AG04449 (cell line): Measurements from ENCODE around the gene PANK3.

Source experiments
- CTCF ChIA-PET: fragments of 350-600 bp; formaldehyde crosslinking; extraction: SDS; loops from one replicate; lab custom pipeline; 2021; ENCODE audit warnings: antibody characterized with exemption; lab: Yijun Ruan, JAX
- POLR2A ChIA-PET: fragments of 400-600, 350-600 bp; formaldehyde crosslinking; extraction: SDS; loops from one replicate; lab custom pipeline; 2020; ENCODE audit warnings: antibody characterized with exemption, inconsistent platforms; lab: Yijun Ruan, JAX
- DNase-seq: peaks from one replicate; pipeline ENCODE4 v3.0.0-alpha.2; 2010; ENCODE audit warnings: low read depth, low spot score
- H3K4me3 ChIP-seq: 2 replicates; pipeline ENCODE4 v1.5.1; 2011; ENCODE audit warnings: low read depth, mild to moderate bottlenecking, control low read depth, low read length
- CTCF ChIP-seq: IDR thresholded peaks from one replicate; pipeline ENCODE4 v1.5.1; 2011; ENCODE audit warnings: mild to moderate bottlenecking, moderate library complexity, low read length, control low read depth, inconsistent platforms; ENCODE audit not compliant: insufficient read depth; ENCODE audit errors: missing control alignments

Gene PANK3

GRCh38 chr5:168607946-168608345 lies 28.8 kb upstream of the PANK3 start:
- H3K4me3 ChIP-seq: no peak overlapping the region
- no peak for TF ChIP-seq CTCF
- DNase-seq: no peak
- POLR2A ChIA-PET: no interaction called here
- CTCF ChIA-PET: no interaction called here

- no peak overlapping the region for H3K4me3 ChIP-seq
- no peak for DNase-seq
- POLR2A ChIA-PET: no interaction called here
- CTCF ChIA-PET: no interaction called here
- TF ChIP-seq CTCF: no peak
Measured at GRCh38 chr5:168606562-168606961, 27.4 kb upstream of the PANK3 start.

GRCh38 chr5:168604436-168604835 lies 25.3 kb upstream of the PANK3 start:
- DNase-seq: no peak
- no peak overlapping the region for H3K4me3 ChIP-seq
- CTCF ChIA-PET: no interaction called here
- TF ChIP-seq CTCF: no peak
- POLR2A ChIA-PET: no interaction called here

GRCh38 chr5:168603746-168604145 lies 24.6 kb upstream of the PANK3 start:
- no peak overlapping the region for H3K4me3 ChIP-seq
- TF ChIP-seq CTCF: no peak
- CTCF ChIA-PET: no interaction called here
- DNase-seq: no peak
- POLR2A ChIA-PET: no interaction called here

GRCh38 chr5:168602517-168602916 lies 23.3 kb upstream of the PANK3 start:
- no peak for TF ChIP-seq CTCF
- no peak for DNase-seq
- CTCF ChIA-PET: no interaction called here
- H3K4me3 ChIP-seq: no peak overlapping the region
- POLR2A ChIA-PET: no interaction called here

GRCh38 chr5:168601972-168602371 lies 22.8 kb upstream of the PANK3 start:
- CTCF ChIA-PET: no interaction called here
- DNase-seq: no peak
- H3K4me3 ChIP-seq: no peak overlapping the region
- POLR2A ChIA-PET: no interaction called here
- TF ChIP-seq CTCF: no peak

GRCh38 chr5:168600409-168600808 lies 21.2 kb upstream of the PANK3 start:
- DNase-seq: no peak
- CTCF ChIA-PET: no interaction called here
- POLR2A ChIA-PET: no interaction called here
- H3K4me3 ChIP-seq: no peak overlapping the region
- TF ChIP-seq CTCF: no peak
